ENCODE measurements around the gene MATN1. TPM values are rescaled to one million over a fixed set of nuclear protein-coding genes. Genes with fewer than 3 reads are reported as not detected.

Gene MATN1
- total RNA-seq, 1 experiment from 2014 or later: not detected

GRCh38 chr1:30729901-30730300, 6.5 kb upstream of the MATN1 start:
- no TSS peak for BruUV-seq (replicated peaks)
- Histone ChIP-seq H3K4me3 (ENCODE audit: low read depth, low read length) (no peak overlapping the region), H3K36me3 (ENCODE audit: control insufficient read depth, insufficient read depth, low read length) (no peaks in the 10 kb centered on the region), H3K9me3 (no peaks in the 10 kb centered on the region), H3K4me1 (no peaks in the 10 kb centered on the region), H3K27me3 (replicated peaks; ENCODE audit: control insufficient read depth, insufficient read depth, low read length) (no peaks in the 10 kb centered on the region)
- Mint-ChIP-seq H3K36me3 (ENCODE audit: insufficient read depth, unreplicated experiment) (no peaks in the 10 kb centered on the region), H3K4me1 (ENCODE audit: low read depth, unreplicated experiment) (no peaks in the 10 kb centered on the region), H3K4me3 (ENCODE audit: unreplicated experiment) (no peak overlapping the region), H3K27me3 (ENCODE audit: insufficient read depth, unreplicated experiment) (no peaks in the 10 kb centered on the region), H3K9me3 (ENCODE audit: unreplicated experiment) (no peaks in the 10 kb centered on the region), H3K27ac (ENCODE audit: unreplicated experiment) (no peak overlapping the region)
- intact Hi-C loops (cut with micrococcal nuclease; ENCODE audit: unreplicated experiment): no loop called here
- no peak for DNase-seq
- POLR2A ChIA-PET: no interaction called here
- no peak for TF ChIP-seq CTCF (IDR thresholded peaks at IDR 0.05; ENCODE audit: insufficient read depth in 1 of 2, low read depth in 1 of 2, low read length in 1 of 2, severe bottlenecking in 1 of 2, unreplicated experiment in 1 of 2)
- CTCF ChIA-PET: interaction anchor here (1.2 kb wide), 1 partner anchor 50 kb away, joined by 4 read pairs; no protein-coding TSS in a partner anchor

GRCh38 chr1:30728832-30729638, 5.7 kb upstream of the MATN1 start:
- Histone ChIP-seq H3K9me3 (no peaks in the 10 kb centered on the region), H3K36me3 (ENCODE audit: control insufficient read depth, insufficient read depth, low read length) (no peaks in the 10 kb centered on the region), H3K4me1 (no peaks in the 10 kb centered on the region), H3K4me3 (ENCODE audit: low read depth, low read length) (no peak overlapping the region), H3K27me3 (replicated peaks; ENCODE audit: control insufficient read depth, insufficient read depth, low read length) (no peaks in the 10 kb centered on the region)
- no peak for DNase-seq
- H3K4me1 Mint-ChIP-seq (ENCODE audit: low read depth, unreplicated experiment): no peaks in the 10 kb centered on the region
- H3K4me3 Mint-ChIP-seq (ENCODE audit: unreplicated experiment): no peak overlapping the region
- no peak for TF ChIP-seq CTCF (IDR thresholded peaks at IDR 0.05; ENCODE audit: insufficient read depth in 1 of 2, low read depth in 1 of 2, low read length in 1 of 2, severe bottlenecking in 1 of 2, unreplicated experiment in 1 of 2)
- H3K9me3 Mint-ChIP-seq (ENCODE audit: unreplicated experiment): no peaks in the 10 kb centered on the region
- POLR2A ChIA-PET: interaction anchor here (0.5 kb wide), 1 partner anchor 12 kb away, joined by 3 read pairs; no protein-coding TSS in a partner anchor
- H3K27me3 Mint-ChIP-seq (ENCODE audit: insufficient read depth, unreplicated experiment): no peaks in the 10 kb centered on the region
- intact Hi-C loops (cut with micrococcal nuclease; ENCODE audit: unreplicated experiment): no loop called here
- no peaks in the 10 kb centered on the region for H3K36me3 Mint-ChIP-seq (ENCODE audit: insufficient read depth, unreplicated experiment)
- H3K27ac Mint-ChIP-seq (ENCODE audit: unreplicated experiment): no peak overlapping the region
- no TSS peak for BruUV-seq (replicated peaks)
- CTCF ChIA-PET: interaction anchor here (1.2 kb wide), 1 partner anchor 51 kb away, joined by 4 read pairs; no protein-coding TSS in a partner anchor

- no TSS peak for BruUV-seq (replicated peaks)
- DNase-seq: no peak
- no peaks in the 10 kb centered on the region for H3K9me3 Mint-ChIP-seq (ENCODE audit: unreplicated experiment)
- no peak for TF ChIP-seq CTCF (IDR thresholded peaks at IDR 0.05; ENCODE audit: insufficient read depth in 1 of 2, low read depth in 1 of 2, low read length in 1 of 2, severe bottlenecking in 1 of 2, unreplicated experiment in 1 of 2)
- H3K27me3 ChIP-seq (replicated peaks; ENCODE audit: control insufficient read depth, insufficient read depth, low read length): no peaks in the 10 kb centered on the region
- POLR2A ChIA-PET: no interaction called here
- H3K4me1 ChIP-seq: no peaks in the 10 kb centered on the region
- no peaks in the 10 kb centered on the region for H3K9me3 ChIP-seq
- no peaks in the 10 kb centered on the region for H3K36me3 Mint-ChIP-seq (ENCODE audit: insufficient read depth, unreplicated experiment)
- H3K27me3 Mint-ChIP-seq (ENCODE audit: insufficient read depth, unreplicated experiment): no peaks in the 10 kb centered on the region
- H3K4me3 Mint-ChIP-seq (ENCODE audit: unreplicated experiment): no peak overlapping the region
- no peaks in the 10 kb centered on the region for H3K4me1 Mint-ChIP-seq (ENCODE audit: low read depth, unreplicated experiment)
- intact Hi-C loops (cut with micrococcal nuclease; ENCODE audit: unreplicated experiment): no loop called here
- H3K27ac Mint-ChIP-seq (ENCODE audit: unreplicated experiment): no peak overlapping the region
- no peaks in the 10 kb centered on the region for H3K36me3 ChIP-seq (ENCODE audit: control insufficient read depth, insufficient read depth, low read length)
- H3K4me3 ChIP-seq (ENCODE audit: low read depth, low read length): no peak overlapping the region
- CTCF ChIA-PET: interaction anchor here (1.3 kb wide), 1 partner anchor 51 kb away, joined by 8 read pairs; no protein-coding TSS in a partner anchor
Observed at GRCh38 chr1:30728340-30728739, 5.0 kb upstream of the MATN1 start.
